Measurements from ENCODE around the gene GTF2F2. TPM values are rescaled to one million over a fixed set of nuclear protein-coding genes. Genes with fewer than 3 reads are reported as not detected.

The GTF2F2 gene, protein sequence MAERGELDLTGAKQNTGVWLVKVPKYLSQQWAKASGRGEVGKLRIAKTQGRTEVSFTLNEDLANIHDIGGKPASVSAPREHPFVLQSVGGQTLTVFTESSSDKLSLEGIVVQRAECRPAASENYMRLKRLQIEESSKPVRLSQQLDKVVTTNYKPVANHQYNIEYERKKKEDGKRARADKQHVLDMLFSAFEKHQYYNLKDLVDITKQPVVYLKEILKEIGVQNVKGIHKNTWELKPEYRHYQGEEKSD
- 30.7 and 44.3 TPM in 2 replicates for polyA plus RNA-seq (2011; rRNA removed)
- polyA minus RNA-seq (2011; rRNA and poly(A)+ RNA removed) = 6.8 and 14.8 TPM in 2 replicates

DNA sequence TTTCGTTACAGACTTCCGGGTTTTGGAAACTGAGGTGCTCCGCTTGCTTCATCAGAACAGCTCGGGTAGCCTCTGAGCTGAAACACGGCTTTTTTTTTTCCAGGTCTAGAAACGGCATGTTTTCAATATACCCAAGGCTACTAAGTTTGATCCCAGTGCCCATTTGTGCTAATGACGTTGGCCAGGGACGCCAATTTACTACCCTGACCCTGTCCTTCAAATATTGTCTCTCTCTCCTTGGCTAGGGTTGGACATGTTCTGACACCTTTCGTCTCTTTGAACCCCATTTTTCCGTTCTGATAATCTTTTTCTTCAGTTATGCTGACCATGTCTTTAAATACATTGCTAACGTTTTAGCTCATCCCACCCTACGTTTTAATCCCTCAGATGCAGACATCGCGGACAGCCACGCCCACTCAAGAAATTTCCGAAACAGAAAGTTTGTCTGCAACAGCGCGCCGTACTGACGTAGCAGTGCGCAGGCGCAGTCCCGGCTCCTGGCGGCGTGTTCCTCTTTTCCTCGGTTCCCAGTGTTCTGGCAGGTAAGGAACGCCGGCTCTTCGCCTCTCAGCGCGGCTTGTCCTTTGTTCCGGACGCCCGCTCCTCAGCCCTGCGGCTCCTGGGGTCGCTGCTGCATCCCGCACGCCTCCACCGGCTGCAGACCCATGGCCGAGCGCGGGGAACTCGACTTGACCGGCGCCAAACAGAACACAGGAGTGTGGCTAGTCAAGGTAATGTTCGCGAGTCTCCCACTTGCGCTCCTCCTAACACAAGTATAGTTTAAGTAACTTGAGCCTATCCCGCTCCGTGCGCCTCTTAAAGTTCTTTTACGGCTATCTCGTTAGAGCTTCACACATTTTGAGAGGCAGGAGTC lies at the start of gene GTF2F2:
Gene GTF2F2 (plus strand): TSS at position 520 of the 874 bp plus-strand sequence. CDS start 146 bp downstream, at position 666.
- TF ChIP-seq, protein P1, sequence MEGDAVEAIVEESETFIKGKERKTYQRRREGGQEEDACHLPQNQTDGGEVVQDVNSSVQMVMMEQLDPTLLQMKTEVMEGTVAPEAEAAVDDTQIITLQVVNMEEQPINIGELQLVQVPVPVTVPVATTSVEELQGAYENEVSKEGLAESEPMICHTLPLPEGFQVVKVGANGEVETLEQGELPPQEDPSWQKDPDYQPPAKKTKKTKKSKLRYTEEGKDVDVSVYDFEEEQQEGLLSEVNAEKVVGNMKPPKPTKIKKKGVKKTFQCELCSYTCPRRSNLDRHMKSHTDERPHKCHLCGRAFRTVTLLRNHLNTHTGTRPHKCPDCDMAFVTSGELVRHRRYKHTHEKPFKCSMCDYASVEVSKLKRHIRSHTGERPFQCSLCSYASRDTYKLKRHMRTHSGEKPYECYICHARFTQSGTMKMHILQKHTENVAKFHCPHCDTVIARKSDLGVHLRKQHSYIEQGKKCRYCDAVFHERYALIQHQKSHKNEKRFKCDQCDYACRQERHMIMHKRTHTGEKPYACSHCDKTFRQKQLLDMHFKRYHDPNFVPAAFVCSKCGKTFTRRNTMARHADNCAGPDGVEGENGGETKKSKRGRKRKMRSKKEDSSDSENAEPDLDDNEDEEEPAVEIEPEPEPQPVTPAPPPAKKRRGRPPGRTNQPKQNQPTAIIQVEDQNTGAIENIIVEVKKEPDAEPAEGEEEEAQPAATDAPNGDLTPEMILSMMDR (IDR thresholded peaks at IDR 0.05; ENCODE audit: low read depth, low read length) = no peak
- peak within 1 kb of the TSS; percentile 96 for H3K4me3 ChIP-seq (ENCODE audit: low read depth, low read length)
- ChIA-PET CTCF (interaction anchor here (0.5 to 2.0 kb wide), 3 partner anchors 14 to 161 kb away, joined by 3 to 11 read pairs (median 9); no protein-coding TSS in a partner anchor), POLR2A (interaction anchor here (0.6 to 1.0 kb wide), 2 partner anchors 49 to 206 kb away, joined by 3 to 5 read pairs; no protein-coding TSS in a partner anchor)
- H3K27me3 ChIP-seq (ENCODE audit: control insufficient read depth, insufficient read depth, low read length) = no peaks in the 10 kb centered on the region
- peak within 1 kb of the TSS; percentile 91 for H3K27ac ChIP-seq (ENCODE audit: low read depth, low read length)
- no peaks in the 10 kb centered on the region; the same call in 1 of the 2 replicates for H3K9me3 ChIP-seq (ENCODE audit: control insufficient read depth, insufficient read depth, low read length)
- peak; percentile 82 for DNase-seq (ENCODE audit: low read depth, low spot score)

DNA sequence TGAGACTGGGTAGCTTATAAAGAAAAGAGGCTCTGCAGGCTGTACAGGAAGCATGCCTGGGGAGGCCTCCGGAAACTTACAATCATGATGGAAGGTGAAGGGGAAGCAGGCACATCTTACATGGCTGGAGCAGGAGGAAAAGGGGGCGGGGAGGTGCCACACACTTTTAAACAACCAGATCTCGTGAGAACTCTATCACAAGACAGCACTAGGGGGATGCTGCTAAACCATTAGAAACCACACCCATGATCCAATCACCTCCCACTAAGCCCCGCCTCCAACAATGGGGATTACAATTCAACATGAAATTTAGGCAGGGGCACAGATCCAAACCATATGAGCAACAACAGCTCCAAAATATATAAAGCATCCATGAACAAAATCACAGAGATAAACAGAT lies 46.5 kb upstream of the GTF2F2 start:
- H3K27ac ChIP-seq (ENCODE audit: low read depth, low read length) = no peak overlapping the region
- CTCF ChIA-PET = no interaction called here
- TF ChIP-seq, protein P1 (IDR thresholded peaks at IDR 0.05; ENCODE audit: low read depth, low read length) = no peak
- H3K9me3 ChIP-seq (ENCODE audit: control insufficient read depth, insufficient read depth, low read length) = no peaks in the 10 kb centered on the region
- H3K4me3 ChIP-seq (ENCODE audit: low read depth, low read length) = no peak overlapping the region
- POLR2A ChIA-PET = interaction anchor here (0.6 kb wide), 1 partner anchor 38 kb away, joined by 3 read pairs; no protein-coding TSS in a partner anchor
- DNase-seq (ENCODE audit: low read depth, low spot score) = no peak
- H3K27me3 ChIP-seq (ENCODE audit: control insufficient read depth, insufficient read depth, low read length) = no peaks in the 10 kb centered on the region

DNA sequence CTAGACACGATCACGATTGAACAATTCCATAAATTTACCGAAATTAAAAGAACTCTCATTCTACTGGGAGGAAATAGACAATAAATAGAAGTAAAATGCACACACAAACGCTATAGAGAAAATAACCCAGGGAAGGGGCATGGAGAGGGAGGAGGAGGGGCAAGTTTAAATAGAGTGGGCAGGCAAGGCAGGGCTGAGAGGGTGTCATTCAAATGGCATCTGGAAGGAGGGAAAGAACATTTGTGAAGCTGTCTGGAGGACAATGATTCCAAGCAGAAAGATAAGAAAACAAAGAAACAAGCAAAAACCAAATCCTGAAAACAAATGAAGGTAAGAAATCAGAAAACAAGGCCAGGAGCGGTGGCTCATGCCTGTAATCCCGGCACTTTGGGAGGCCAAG lies 45.6 kb upstream of the GTF2F2 start:
- Histone ChIP-seq H3K9me3 (ENCODE audit: control insufficient read depth, insufficient read depth, low read length) (no peaks in the 10 kb centered on the region), H3K27me3 (ENCODE audit: control insufficient read depth, insufficient read depth, low read length) (no peaks in the 10 kb centered on the region), H3K27ac (ENCODE audit: low read depth, low read length) (no peak overlapping the region), H3K4me3 (ENCODE audit: low read depth, low read length) (no peak overlapping the region)
- CTCF ChIA-PET = no interaction called here
- TF ChIP-seq, protein P1 (IDR thresholded peaks at IDR 0.05; ENCODE audit: low read depth, low read length) = no peak
- no peak for DNase-seq (ENCODE audit: low read depth, low spot score)
- POLR2A ChIA-PET = no interaction called here

DNA sequence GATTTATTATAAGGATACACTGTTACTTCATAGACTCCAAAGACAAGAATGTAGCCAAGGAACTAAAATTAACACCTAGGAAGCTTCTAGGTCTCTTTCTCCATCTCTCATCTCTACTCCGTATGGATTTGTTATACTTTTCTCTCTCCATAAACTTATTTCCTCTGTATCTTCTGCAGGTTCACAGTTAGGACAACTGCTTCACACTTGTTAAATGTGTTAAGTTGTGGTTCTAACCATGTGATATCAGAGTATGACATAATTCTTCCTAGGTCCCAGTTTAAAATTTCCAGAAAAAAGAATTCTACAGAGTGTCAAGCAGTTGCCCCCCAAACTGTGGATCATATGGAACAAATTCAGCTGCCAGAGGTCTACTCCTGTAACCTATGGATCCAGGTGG lies 42.3 kb upstream of the GTF2F2 start:
- no peaks in the 10 kb centered on the region for H3K9me3 ChIP-seq (ENCODE audit: control insufficient read depth, insufficient read depth, low read length)
- TF ChIP-seq, protein P1 (IDR thresholded peaks at IDR 0.05; ENCODE audit: low read depth, low read length) = no peak
- no peak overlapping the region for H3K4me3 ChIP-seq (ENCODE audit: low read depth, low read length)
- POLR2A ChIA-PET = no interaction called here
- H3K27me3 ChIP-seq (ENCODE audit: control insufficient read depth, insufficient read depth, low read length) = peaks cover 4% of the 10 kb centered on the region
- no peak for DNase-seq (ENCODE audit: low read depth, low spot score)
- CTCF ChIA-PET = no interaction called here
- no peak overlapping the region for H3K27ac ChIP-seq (ENCODE audit: low read depth, low read length)
